Measurements from ENCODE around the gene ECI2. TPM values are rescaled to one million over a fixed set of nuclear protein-coding genes. Genes with fewer than 3 reads are reported as not detected.

ECI2 gene
- 43.7 to 61.9 TPM (median 47.0 TPM) in 5 replicates for total RNA-seq (2022; extraction: Qiagen RNA extraction)

GRCh38 chr6:4134841-4135664 lies at the start of gene ECI2:
ECI2 (minus strand) TSS chr6:4135575; CDS start chr6:4135560, 15 bp downstream.

GRCh38 chr6:4078691-4079471 lies 56.5 kb downstream of the ECI2 start, which contains the start of gene FAM217A:
FAM217A (minus strand) TSS chr6:4079137; CDS start chr6:4077414, 1,723 bp downstream.

Other genes starting within 250 kb of the ECI2 start
- gene FAM217A, start 56.4 kb downstream of the ECI2 start, total RNA-seq (2022; extraction: Qiagen RNA extraction), result not detected in 5 replicates